GM20000 (cell line): ENCODE results near the gene DNAJB6.

Experiments
- DNase-seq: peaks from one replicate; pipeline ENCODE4 v3.0.0; 2012; ENCODE audit warnings: low spot score
- TF ChIP-seq, protein P1 (sequence below): IDR thresholded peaks from 2 replicates; pipeline ENCODE4 v1.5.1; 2012; ENCODE audit warnings: mild to moderate bottlenecking, control low read depth; ENCODE audit errors: extremely low read depth, missing control alignments

The DNAJB6 gene

DNA sequence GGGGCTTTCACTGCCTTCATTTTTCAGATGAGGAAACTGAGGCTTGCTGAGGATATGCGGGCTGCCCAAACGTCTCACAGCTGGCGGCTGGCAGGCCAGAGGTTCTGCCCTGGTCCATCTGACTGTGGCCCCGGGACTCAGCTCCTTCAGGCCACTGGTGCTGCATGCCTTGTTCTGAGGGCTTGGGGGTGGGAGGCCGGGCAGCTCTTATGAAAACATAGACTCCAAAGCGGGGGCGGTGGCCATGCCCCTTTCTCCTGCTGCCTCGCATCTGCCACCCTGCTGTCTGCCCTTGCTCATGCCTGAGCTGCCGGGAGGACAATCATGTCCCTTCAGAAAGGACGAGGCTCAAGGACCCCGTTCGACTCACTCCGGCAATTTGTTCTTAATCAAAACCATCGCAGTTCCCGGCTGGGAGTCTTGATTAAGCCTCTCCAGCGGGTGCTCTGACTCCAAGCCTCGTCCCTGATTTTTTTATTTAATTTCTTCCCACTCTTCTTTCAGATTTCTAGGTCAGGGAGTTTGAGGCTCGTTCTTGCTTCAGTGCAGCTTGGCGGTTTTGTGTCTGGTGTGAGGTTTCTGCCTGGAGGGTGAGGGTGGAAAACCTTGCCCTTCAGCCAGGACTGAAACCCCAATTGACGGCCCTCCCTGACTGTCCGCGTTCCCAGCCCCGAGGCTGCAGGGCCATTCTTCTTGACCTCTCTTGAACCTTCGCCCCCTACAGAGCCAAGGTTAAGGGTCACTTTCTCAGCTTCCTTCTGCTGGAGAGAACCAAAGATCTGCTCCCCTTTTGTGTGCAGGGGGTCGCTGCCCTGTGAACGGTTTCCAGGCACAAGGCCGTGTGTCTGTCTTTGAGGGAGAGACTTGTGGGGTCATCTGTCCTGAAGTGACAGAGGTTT is 120.8 kb downstream of the DNAJB6 start:
- TF ChIP-seq, protein P1, sequence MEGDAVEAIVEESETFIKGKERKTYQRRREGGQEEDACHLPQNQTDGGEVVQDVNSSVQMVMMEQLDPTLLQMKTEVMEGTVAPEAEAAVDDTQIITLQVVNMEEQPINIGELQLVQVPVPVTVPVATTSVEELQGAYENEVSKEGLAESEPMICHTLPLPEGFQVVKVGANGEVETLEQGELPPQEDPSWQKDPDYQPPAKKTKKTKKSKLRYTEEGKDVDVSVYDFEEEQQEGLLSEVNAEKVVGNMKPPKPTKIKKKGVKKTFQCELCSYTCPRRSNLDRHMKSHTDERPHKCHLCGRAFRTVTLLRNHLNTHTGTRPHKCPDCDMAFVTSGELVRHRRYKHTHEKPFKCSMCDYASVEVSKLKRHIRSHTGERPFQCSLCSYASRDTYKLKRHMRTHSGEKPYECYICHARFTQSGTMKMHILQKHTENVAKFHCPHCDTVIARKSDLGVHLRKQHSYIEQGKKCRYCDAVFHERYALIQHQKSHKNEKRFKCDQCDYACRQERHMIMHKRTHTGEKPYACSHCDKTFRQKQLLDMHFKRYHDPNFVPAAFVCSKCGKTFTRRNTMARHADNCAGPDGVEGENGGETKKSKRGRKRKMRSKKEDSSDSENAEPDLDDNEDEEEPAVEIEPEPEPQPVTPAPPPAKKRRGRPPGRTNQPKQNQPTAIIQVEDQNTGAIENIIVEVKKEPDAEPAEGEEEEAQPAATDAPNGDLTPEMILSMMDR = no peak

DNA sequence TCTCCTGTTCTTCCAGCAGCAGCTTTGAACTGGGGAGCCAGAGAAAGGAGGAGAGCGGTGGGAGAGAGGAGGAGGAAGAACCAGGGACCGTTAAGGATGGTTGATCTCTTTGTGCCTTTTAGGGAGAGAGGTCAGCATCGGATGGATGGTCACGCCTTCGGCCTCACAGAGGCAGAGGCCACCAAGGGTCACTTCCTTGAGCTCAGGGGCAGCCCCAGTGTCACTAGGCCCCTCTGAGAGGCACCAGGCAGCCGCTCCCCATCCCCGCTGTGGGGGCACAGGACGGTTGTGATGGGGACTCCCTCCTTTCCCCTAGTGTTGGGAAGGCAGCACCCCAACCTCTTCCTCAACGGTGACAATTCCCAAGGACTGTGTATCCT is 121.4 kb downstream of the DNAJB6 start:
- TF ChIP-seq, protein P1 = no peak
- no peak for DNase-seq

More for the DNA sequence above, 120.8 kb downstream of the DNAJB6 start:
- DNase-seq = no peak

DNA sequence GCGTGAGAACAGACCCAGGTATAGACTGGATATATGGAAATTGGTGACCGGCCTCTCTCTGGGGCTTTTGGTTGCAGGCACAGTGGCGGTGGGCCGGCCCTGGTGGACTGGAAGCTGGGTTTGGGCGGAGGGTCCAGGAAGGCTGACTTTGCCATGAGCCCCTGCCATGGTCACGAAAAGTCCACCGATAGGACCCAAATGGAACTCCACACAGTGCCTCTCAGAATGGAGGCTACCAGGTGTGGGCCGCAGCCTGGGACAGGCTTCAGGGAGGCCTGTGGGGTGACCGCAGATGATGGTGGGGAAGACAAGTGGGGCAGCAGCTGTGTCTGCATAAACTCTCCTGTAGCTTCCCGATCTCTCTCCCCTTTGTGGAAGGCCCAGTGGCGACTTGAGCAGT is 123.2 kb downstream of the DNAJB6 start:
- no peak for DNase-seq
- TF ChIP-seq, protein P1 = no peak

DNA sequence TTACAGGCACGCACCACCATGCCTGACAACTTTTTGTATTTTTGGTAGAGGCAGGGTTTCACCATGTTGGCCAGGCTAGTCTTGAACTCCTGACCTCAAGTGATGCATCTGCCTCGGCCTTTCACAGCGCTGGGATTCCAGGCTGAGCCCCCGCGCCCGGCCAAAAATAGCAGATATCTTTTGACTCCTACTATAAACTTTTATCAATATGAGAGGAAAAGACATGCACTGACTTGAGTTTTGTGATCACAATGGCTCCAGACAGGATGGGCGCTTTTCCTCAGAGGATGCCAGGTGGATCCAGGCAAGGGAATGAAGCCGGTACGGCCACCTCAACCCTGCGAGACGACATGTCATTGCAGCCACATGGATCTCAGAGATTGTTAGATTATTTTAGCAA is 123.9 kb downstream of the DNAJB6 start:
- TF ChIP-seq, protein P1 = no peak
- DNase-seq = no peak

DNA sequence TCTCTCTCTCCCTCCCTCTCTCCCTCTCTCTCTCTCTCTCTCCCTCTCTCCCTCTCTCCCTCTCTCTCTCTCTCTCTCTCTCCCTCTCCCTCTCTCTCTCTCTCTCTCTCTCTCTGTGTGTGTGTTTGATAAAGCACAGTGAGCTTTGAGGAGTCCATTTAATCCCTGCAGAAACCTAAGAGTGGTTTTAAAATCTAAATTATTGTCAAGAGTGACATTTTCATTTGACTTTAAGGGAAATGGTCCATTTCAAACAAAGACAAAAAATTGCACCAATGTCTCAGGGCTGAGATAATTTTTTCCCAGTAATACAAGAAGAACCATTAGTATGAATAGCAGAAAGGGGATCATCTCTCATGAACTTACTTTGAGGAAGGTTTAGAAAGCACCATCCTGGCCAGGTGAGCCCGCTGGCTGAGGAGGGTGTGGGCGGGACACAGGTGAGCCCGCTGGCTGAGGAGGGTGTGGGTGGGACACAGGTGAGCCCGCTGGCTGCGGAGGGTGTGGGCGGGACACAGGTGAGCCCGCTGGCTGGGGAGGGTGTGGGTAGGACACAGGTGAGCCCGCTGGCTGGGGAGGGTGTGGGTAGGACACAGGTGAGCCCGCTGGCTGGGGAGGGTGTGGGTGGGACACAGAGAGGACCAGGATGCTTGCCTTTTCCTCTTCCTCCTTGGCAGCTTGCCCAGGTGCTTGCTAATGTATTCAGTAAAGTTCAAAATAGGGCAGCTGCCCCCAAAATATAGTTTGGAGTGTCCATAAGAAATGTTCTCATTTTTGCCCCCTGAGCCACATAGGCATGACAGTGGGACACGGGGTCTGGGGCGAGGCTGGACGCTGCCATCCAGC is 125.0 kb downstream of the DNAJB6 start:
- TF ChIP-seq, protein P1 = no peak
- no peak for DNase-seq

DNA sequence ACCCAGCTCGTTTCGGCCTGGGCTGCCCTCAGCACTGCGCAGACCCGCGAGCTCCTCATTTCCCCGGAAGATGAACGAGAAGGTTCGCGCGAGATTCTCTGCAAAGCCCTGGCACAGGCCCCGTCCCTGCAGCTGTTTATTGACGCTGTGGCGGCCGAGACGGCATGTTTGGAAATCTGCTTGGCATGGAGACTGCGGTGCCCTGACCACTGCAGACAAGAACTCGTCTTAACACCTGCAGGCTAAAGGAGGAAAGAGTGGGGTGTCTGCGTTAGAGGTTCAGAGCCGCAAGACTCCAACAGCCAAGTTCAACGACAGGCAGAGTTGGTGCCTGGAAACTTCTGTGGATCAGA is 125.6 kb downstream of the DNAJB6 start:
- DNase-seq = no peak

More for the DNA sequence above, 125.6 kb downstream of the DNAJB6 start:
- TF ChIP-seq, protein P1 = no peak
